SK-N-SH treated with all-trans-retinoic acid at 6 μM for 48 hours (cell line): Measurements from ENCODE around the gene CHN1.

Source experiments
- ATAC-seq: fragments of 200-7000 bp; cut with Tn5 transposase; 3 replicates; pipeline ENCODE4 v1.9.1; 2020; ENCODE audit warnings: mild to moderate bottlenecking, moderate library complexity
- ARNTL ChIP-seq: fragments of 450-650 bp; formaldehyde crosslinking; IDR thresholded peaks from 2 replicates; pipeline ENCODE4 v1.5.0; 2020; ENCODE audit warnings: low read depth, mild to moderate bottlenecking, moderate library complexity, borderline replicate concordance
- BACH2 ChIP-seq: fragments of 250-450 bp; sonication (Bioruptor Pico); IDR thresholded peaks from 2 replicates; pipeline ENCODE4 v1.9.0; 2021; ENCODE audit warnings: mild to moderate bottlenecking, borderline replicate concordance
- CSDC2 ChIP-seq: fragments of 250-450 bp; sonication (Bioruptor Pico); IDR thresholded peaks from 2 replicates; pipeline ENCODE4 v1.5.0; 2020; ENCODE audit warnings: mild to moderate bottlenecking, moderate library complexity
- ESRRG ChIP-seq: fragments of 250-450 bp; sonication (Bioruptor Pico); IDR thresholded peaks from 2 replicates; pipeline ENCODE4 v1.6.1; 2021; ENCODE audit warnings: mild to moderate bottlenecking
- GLIS3 ChIP-seq: fragments of 250-450 bp; sonication (Bioruptor Pico); IDR thresholded peaks from 2 replicates; pipeline ENCODE4 v1.5.0; 2020; ENCODE audit warnings: mild to moderate bottlenecking, moderate library complexity
- ISL1 ChIP-seq: fragments of 250-450 bp; sonication (Bioruptor Pico); IDR thresholded peaks from 2 replicates; pipeline ENCODE4 v2.1.2; 2022; ENCODE audit warnings: mild to moderate bottlenecking, moderate library complexity
- OSR1 ChIP-seq: fragments of 250-450 bp; sonication (Bioruptor Pico); IDR thresholded peaks from 2 replicates; pipeline ENCODE4 v1.8.0; 2022; ENCODE audit warnings: moderate library complexity, mild to moderate bottlenecking, inconsistent platforms
- PPARA ChIP-seq: fragments of 250-450 bp; sonication (Bioruptor Pico); IDR thresholded peaks from 2 replicates; pipeline ENCODE4 v1.5.0; 2020; ENCODE audit warnings: mild to moderate bottlenecking, borderline replicate concordance
- RARB ChIP-seq: fragments of 250-450 bp; sonication (Bioruptor Pico); IDR thresholded peaks from 2 replicates; pipeline ENCODE4 v1.8.0; 2021; ENCODE audit warnings: mild to moderate bottlenecking, moderate library complexity
- SNAI2 ChIP-seq: fragments of 250-450 bp; sonication (Bioruptor Pico); IDR thresholded peaks from 2 replicates; pipeline ENCODE4 v1.5.0; 2020; ENCODE audit warnings: mild to moderate bottlenecking, moderate library complexity
- TCF4 ChIP-seq: fragments of 250-450 bp; sonication (Bioruptor Pico); IDR thresholded peaks from 2 replicates; pipeline ENCODE4 v1.8.0; 2021; ENCODE audit warnings: mild to moderate bottlenecking, moderate library complexity, borderline replicate concordance
- TOX ChIP-seq: fragments of 250-450 bp; sonication (Bioruptor Pico); IDR thresholded peaks from 2 replicates; pipeline ENCODE4 v1.8.0; 2021; ENCODE audit warnings: mild to moderate bottlenecking, moderate library complexity, borderline replicate concordance
- ZC3H10 ChIP-seq: fragments of 250-450 bp; sonication (Bioruptor Pico); IDR thresholded peaks from 2 replicates; pipeline ENCODE4 v1.5.1; 2021; ENCODE audit warnings: mild to moderate bottlenecking, moderate library complexity
- ZFP3 ChIP-seq: fragments of 250-450 bp; sonication (Bioruptor Pico); IDR thresholded peaks from 2 replicates; pipeline ENCODE4 v1.5.0; 2020; ENCODE audit warnings: mild to moderate bottlenecking, moderate library complexity
- ZNF70 ChIP-seq: fragments of 450-650 bp; formaldehyde crosslinking; IDR thresholded peaks from 2 replicates; pipeline ENCODE4 v1.5.0; 2020; ENCODE audit warnings: mild to moderate bottlenecking, moderate library complexity
- ZNF8 ChIP-seq: fragments of 450-650 bp; formaldehyde crosslinking; IDR thresholded peaks from 2 replicates; pipeline ENCODE4 v1.5.0; 2020; ENCODE audit warnings: mild to moderate bottlenecking, moderate library complexity
- TF ChIP-seq, protein P1 (sequence below): fragments of 250-450 bp; sonication (Bioruptor Pico); IDR thresholded peaks from 2 replicates; pipeline ENCODE4 v1.8.0; 2021; ENCODE audit warnings: low read depth, mild to moderate bottlenecking, moderate library complexity, borderline replicate concordance
- TF ChIP-seq, protein P2 (sequence below): fragments of 250-450 bp; sonication (Bioruptor Pico); IDR thresholded peaks from 2 replicates; pipeline ENCODE4 v1.5.1; 2020; ENCODE audit warnings: low read depth, mild to moderate bottlenecking, moderate library complexity
- TF ChIP-seq, protein P3 (sequence below): fragments of 250-450 bp; sonication (Bioruptor Pico); IDR thresholded peaks from 2 replicates; pipeline ENCODE4 v1.5.1; 2021; ENCODE audit warnings: mild to moderate bottlenecking, moderate library complexity
- TF ChIP-seq, protein P4 (sequence below): fragments of 250-450 bp; sonication (Bioruptor Pico); IDR thresholded peaks from 2 replicates; pipeline ENCODE4 v1.8.0; 2020; ENCODE audit warnings: mild to moderate bottlenecking, moderate library complexity, borderline replicate concordance
- TF ChIP-seq, protein P5 (sequence below): fragments of 250-450 bp; sonication (Bioruptor Pico); IDR thresholded peaks from 2 replicates; pipeline ENCODE4 v1.5.0; 2020; ENCODE audit warnings: mild to moderate bottlenecking, moderate library complexity

The CHN1 gene

DNA sequence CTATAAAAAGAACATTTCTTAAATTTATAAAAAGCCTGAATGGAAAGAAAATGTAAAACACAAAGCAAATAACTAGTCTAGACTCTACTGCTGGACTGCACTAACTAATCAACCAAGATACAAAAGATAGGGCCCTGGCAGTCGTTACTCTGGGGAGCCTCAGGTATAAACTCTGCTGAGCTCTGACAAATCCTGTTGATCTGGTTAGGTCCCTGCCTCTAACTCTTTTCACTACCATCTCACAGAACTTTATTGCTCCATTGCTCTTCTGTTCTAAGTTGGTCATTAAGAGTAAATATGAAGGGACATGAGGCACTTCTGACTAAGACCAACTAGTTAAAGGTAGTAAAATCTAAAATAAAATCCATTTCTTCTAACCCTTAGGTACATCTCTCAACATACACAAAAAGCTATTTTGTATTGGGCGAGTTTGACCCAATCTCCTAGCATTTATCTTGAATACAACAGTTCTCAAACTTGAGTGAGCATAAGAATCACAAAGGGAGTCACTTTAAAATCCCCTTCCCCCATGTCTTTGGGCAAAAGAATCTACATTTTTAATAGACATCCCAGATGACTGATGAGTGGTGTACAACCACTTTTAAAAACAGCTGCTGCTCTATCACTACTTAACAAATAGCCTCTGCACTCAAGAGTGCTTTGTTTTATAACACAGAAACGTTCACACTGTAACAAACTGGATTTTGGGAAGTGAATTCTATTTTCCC, 2.5 kb downstream of the CHN1 start:
- TF ChIP-seq TOX, result no peak
- TF ChIP-seq ISL1 (CRISPR knock-in tag), result no peak
- ATAC-seq, result no peak

DNA sequence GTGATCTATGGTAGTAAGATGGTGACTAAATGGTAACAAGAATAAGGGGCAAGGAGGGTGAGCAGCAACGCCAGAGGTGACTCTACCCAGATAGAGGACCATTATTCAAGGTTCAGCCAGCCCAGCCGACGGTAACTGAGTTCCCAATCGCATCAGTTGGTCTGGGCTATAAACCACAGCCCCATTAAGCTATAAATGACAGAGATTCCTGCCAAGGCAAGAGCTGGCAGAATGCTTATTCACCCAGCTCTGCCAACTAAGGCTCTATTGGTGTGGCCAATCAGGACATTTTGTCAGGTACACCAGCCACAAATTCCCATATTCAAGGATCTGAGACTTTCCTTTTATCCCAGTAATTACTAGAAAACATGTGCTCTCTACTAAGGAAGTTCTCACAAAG, 3.6 kb downstream of the CHN1 start:
- TF ChIP-seq ARNTL (CRISPR knock-in tag), result no peak
- no peak for TF ChIP-seq CSDC2 (CRISPR knock-in tag)
- no peak for TF ChIP-seq GLIS3 (CRISPR knock-in tag)
- TF ChIP-seq TOX, result no peak
- ATAC-seq, result no peak

DNA sequence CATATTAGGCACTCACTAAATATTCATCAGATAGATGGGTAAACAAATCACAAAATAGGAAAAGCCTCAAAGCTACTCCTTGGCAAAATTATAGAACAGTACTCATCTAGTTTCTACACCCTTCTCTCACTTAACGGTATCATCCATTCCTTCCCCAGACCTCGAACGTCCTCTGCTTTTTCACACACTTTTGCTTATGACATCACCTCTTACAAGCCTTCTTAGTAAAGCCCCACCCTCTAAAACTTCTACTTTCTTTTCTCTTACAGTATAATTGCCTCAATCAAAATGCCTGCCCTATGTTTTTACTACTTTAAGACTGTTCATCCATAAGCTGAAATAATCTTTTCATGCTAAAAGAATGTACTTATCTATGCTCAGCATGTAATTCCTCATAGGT, 8.1 kb downstream of the CHN1 start:
- no peak for ATAC-seq
- TF ChIP-seq RARB (no peak), BACH2 (CRISPR knock-in tag) (no peak), TCF4 (no peak), CSDC2 (CRISPR knock-in tag) (no peak), SNAI2 (CRISPR knock-in tag) (no peak), ESRRG (CRISPR knock-in tag) (no peak), ISL1 (CRISPR knock-in tag) (no peak), ZNF70 (CRISPR knock-in tag) (no peak), ZFP3 (CRISPR knock-in tag) (no peak), GLIS3 (CRISPR knock-in tag) (no peak), OSR1 (CRISPR knock-in tag) (no peak), ZC3H10 (CRISPR knock-in tag) (no peak), TOX (no peak)
- TF ChIP-seq, protein P1, sequence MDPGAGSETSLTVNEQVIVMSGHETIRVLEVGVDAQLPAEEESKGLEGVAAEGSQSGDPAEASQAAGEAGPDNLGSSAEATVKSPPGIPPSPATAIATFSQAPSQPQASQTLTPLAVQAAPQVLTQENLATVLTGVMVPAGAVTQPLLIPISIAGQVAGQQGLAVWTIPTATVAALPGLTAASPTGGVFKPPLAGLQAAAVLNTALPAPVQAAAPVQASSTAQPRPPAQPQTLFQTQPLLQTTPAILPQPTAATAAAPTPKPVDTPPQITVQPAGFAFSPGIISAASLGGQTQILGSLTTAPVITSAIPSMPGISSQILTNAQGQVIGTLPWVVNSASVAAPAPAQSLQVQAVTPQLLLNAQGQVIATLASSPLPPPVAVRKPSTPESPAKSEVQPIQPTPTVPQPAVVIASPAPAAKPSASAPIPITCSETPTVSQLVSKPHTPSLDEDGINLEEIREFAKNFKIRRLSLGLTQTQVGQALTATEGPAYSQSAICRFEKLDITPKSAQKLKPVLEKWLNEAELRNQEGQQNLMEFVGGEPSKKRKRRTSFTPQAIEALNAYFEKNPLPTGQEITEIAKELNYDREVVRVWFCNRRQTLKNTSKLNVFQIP, result no peak
- TF ChIP-seq, protein P2, sequence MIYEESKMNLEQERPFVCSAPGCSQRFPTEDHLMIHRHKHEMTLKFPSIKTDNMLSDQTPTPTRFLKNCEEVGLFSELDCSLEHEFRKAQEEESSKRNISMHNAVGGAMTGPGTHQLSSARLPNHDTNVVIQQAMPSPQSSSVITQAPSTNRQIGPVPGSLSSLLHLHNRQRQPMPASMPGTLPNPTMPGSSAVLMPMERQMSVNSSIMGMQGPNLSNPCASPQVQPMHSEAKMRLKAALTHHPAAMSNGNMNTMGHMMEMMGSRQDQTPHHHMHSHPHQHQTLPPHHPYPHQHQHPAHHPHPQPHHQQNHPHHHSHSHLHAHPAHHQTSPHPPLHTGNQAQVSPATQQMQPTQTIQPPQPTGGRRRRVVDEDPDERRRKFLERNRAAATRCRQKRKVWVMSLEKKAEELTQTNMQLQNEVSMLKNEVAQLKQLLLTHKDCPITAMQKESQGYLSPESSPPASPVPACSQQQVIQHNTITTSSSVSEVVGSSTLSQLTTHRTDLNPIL, result no peak
- TF ChIP-seq, protein P3, sequence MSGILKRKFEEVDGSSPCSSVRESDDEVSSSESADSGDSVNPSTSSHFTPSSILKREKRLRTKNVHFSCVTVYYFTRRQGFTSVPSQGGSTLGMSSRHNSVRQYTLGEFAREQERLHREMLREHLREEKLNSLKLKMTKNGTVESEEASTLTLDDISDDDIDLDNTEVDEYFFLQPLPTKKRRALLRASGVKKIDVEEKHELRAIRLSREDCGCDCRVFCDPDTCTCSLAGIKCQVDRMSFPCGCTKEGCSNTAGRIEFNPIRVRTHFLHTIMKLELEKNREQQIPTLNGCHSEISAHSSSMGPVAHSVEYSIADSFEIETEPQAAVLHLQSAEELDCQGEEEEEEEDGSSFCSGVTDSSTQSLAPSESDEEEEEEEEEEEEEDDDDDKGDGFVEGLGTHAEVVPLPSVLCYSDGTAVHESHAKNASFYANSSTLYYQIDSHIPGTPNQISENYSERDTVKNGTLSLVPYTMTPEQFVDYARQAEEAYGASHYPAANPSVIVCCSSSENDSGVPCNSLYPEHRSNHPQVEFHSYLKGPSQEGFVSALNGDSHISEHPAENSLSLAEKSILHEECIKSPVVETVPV (CRISPR knock-in tag), result no peak
- TF ChIP-seq, protein P4, sequence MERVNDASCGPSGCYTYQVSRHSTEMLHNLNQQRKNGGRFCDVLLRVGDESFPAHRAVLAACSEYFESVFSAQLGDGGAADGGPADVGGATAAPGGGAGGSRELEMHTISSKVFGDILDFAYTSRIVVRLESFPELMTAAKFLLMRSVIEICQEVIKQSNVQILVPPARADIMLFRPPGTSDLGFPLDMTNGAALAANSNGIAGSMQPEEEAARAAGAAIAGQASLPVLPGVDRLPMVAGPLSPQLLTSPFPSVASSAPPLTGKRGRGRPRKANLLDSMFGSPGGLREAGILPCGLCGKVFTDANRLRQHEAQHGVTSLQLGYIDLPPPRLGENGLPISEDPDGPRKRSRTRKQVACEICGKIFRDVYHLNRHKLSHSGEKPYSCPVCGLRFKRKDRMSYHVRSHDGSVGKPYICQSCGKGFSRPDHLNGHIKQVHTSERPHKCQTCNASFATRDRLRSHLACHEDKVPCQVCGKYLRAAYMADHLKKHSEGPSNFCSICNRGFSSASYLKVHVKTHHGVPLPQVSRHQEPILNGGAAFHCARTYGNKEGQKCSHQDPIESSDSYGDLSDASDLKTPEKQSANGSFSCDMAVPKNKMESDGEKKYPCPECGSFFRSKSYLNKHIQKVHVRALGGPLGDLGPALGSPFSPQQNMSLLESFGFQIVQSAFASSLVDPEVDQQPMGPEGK (CRISPR knock-in tag), result no peak
- TF ChIP-seq, protein P5, sequence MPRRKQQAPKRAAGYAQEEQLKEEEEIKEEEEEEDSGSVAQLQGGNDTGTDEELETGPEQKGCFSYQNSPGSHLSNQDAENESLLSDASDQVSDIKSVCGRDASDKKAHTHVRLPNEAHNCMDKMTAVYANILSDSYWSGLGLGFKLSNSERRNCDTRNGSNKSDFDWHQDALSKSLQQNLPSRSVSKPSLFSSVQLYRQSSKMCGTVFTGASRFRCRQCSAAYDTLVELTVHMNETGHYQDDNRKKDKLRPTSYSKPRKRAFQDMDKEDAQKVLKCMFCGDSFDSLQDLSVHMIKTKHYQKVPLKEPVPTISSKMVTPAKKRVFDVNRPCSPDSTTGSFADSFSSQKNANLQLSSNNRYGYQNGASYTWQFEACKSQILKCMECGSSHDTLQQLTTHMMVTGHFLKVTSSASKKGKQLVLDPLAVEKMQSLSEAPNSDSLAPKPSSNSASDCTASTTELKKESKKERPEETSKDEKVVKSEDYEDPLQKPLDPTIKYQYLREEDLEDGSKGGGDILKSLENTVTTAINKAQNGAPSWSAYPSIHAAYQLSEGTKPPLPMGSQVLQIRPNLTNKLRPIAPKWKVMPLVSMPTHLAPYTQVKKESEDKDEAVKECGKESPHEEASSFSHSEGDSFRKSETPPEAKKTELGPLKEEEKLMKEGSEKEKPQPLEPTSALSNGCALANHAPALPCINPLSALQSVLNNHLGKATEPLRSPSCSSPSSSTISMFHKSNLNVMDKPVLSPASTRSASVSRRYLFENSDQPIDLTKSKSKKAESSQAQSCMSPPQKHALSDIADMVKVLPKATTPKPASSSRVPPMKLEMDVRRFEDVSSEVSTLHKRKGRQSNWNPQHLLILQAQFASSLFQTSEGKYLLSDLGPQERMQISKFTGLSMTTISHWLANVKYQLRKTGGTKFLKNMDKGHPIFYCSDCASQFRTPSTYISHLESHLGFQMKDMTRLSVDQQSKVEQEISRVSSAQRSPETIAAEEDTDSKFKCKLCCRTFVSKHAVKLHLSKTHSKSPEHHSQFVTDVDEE (CRISPR knock-in tag), result no peak
- TF ChIP-seq, all 23 proteins: peak for 0

DNA sequence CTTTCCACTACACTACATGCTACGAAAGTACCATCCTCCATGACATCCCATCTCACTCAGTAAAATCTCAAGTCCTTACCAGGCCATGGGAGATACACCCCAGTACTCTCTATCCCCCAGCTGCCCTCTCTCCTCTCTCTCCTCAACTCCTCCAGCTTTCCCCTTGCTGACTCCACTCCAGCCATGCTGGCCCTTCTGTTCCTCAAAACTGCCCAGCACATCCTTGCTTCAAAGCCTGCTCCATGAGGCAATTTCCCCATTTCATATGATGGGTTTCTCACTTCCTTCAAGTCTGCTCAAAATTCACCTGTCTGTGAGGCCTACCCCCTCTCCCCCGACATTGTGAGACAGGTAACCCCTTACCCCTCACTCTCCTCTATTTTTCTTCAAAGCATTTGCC, 8.6 kb downstream of the CHN1 start:
- ATAC-seq, result no peak
- TF ChIP-seq ARNTL (CRISPR knock-in tag) (no peak), PPARA (no peak), OSR1 (CRISPR knock-in tag) (no peak), RARB (no peak), ZNF8 (CRISPR knock-in tag) (no peak), TCF4 (no peak)
- TF ChIP-seq, protein P5 (CRISPR knock-in tag), result no peak
- TF ChIP-seq, protein P3 (CRISPR knock-in tag), result no peak
